Fibroblast of gingiva (primary cell): ENCODE data around the gene CELF2.
A peak's percentile ranks its signal among the peaks of the same experiment; 100 is the strongest.

Experiments
- DNase-seq: peaks from one replicate; pipeline ENCODE4 v3.0.0-alpha.2; 2011; ENCODE audit warnings: low read depth

Gene CELF2

GRCh38 chr10:11023009-11023953 is 5.6 kb downstream of the CELF2 start:
- DNase-seq = no peak

- DNase-seq = peak; percentile 72
Measured at GRCh38 chr10:11024596-11024995, 6.9 kb downstream of the CELF2 start.

- DNase-seq = no peak
Measured at GRCh38 chr10:11025978-11026377, 8.3 kb downstream of the CELF2 start.

GRCh38 chr10:11026773-11027172 is 9.1 kb downstream of the CELF2 start:
- DNase-seq = no peak

GRCh38 chr10:11034762-11035161 is 17.1 kb downstream of the CELF2 start:
- DNase-seq = no peak

- peak; percentile 57 for DNase-seq
Measured at GRCh38 chr10:11035301-11035991, 17.8 kb downstream of the CELF2 start.

GRCh38 chr10:11036424-11037011 is 18.8 kb downstream of the CELF2 start:
- DNase-seq = peak; percentile 44

GRCh38 chr10:11037991-11038390 is 20.3 kb downstream of the CELF2 start:
- DNase-seq = no peak

GRCh38 chr10:11042357-11042756 is 24.7 kb downstream of the CELF2 start:
- no peak for DNase-seq

- DNase-seq = no peak
Measured at GRCh38 chr10:11043039-11043438, 25.4 kb downstream of the CELF2 start.

GRCh38 chr10:11043446-11044127 is 25.9 kb downstream of the CELF2 start:
- no peak for DNase-seq

- DNase-seq = no peak
Measured at GRCh38 chr10:11045487-11045886, 27.8 kb downstream of the CELF2 start.

- no peak for DNase-seq
Measured at GRCh38 chr10:11045995-11046775, 28.5 kb downstream of the CELF2 start.

- DNase-seq = no peak
Measured at GRCh38 chr10:11046776-11047160, 29.1 kb downstream of the CELF2 start.

GRCh38 chr10:11048707-11049278 is 31.1 kb downstream of the CELF2 start:
- no peak for DNase-seq

GRCh38 chr10:11049806-11050205 is 32.1 kb downstream of the CELF2 start:
- no peak for DNase-seq

GRCh38 chr10:11050301-11051287 is 32.9 kb downstream of the CELF2 start:
- DNase-seq = no peak

- DNase-seq = no peak
Measured at GRCh38 chr10:11057018-11057417, 39.3 kb downstream of the CELF2 start.

- no peak for DNase-seq
Measured at GRCh38 chr10:11057448-11057847, 39.8 kb downstream of the CELF2 start.

GRCh38 chr10:11057994-11058393 is 40.3 kb downstream of the CELF2 start:
- DNase-seq = no peak
